MCF 10A (cell line): Measurements from ENCODE around the gene NTN4. TPM values are rescaled to one million over a fixed set of nuclear protein-coding genes. Genes with fewer than 3 reads are reported as not detected.
A peak's percentile ranks its signal among the peaks of the same experiment; 100 is the strongest.

ENCODE experiments used
- BruUV-seq: library from RNA; stranded (reverse); fragments of 400-500 nt; replicated peaks from 2 replicates; lab custom pipeline; 2021; lab: Mats Ljungman, UMichigan
- CTCF ChIA-PET: fragments of 300-600 bp; sonication (Branson Sonifier 250); formaldehyde crosslinking; extraction: SDS; loops from one replicate; lab custom pipeline; 2021; ENCODE audit warnings: antibody characterized with exemption, inconsistent platforms; lab: Yijun Ruan, JAX
- POLR2A ChIA-PET: fragments of 300-600, 350-650 bp; sonication (Branson Sonifier 250); formaldehyde crosslinking; extraction: SDS; loops from one replicate; lab custom pipeline; 2020; ENCODE audit warnings: antibody characterized with exemption, inconsistent platforms; lab: Yijun Ruan, JAX
- DNase-seq: peaks from one replicate; pipeline ENCODE4 v3.0.0-alpha.2; 2018; ENCODE audit not compliant: unreplicated experiment
- H3K27ac Mint-ChIP-seq: one replicate; pipeline ENCODE4 v1.8.0; 2022; ENCODE audit warnings: mild to moderate bottlenecking, low read depth, mixed read lengths; ENCODE audit not compliant: unreplicated experiment
- H3K27me3 Mint-ChIP-seq: one replicate; pipeline ENCODE4 v1.8.0; 2022; ENCODE audit warnings: mixed read lengths; ENCODE audit not compliant: insufficient read depth, unreplicated experiment
- H3K36me3 Mint-ChIP-seq: one replicate; pipeline ENCODE4 v1.8.0; 2022; ENCODE audit warnings: mild to moderate bottlenecking, moderate library complexity, mixed read lengths; ENCODE audit not compliant: insufficient read depth, unreplicated experiment
- H3K4me1 Mint-ChIP-seq: one replicate; pipeline ENCODE4 v1.8.0; 2022; ENCODE audit warnings: mixed read lengths; ENCODE audit not compliant: insufficient read depth, unreplicated experiment
- H3K4me3 Mint-ChIP-seq: one replicate; pipeline ENCODE4 v1.8.0; 2022; ENCODE audit warnings: mild to moderate bottlenecking, moderate library complexity, mixed read lengths; ENCODE audit not compliant: unreplicated experiment
- H3K9me3 Mint-ChIP-seq: one replicate; pipeline ENCODE4 v1.8.0; 2022; ENCODE audit warnings: mixed read lengths; ENCODE audit not compliant: unreplicated experiment
- intact Hi-C: fragments of 100-400 bp; cut with micrococcal nuclease; formaldehyde crosslinking; loops from 2 replicates; pipeline ENCODE4 v1.14.1; 2022
- total RNA-seq: library from RNA; stranded (reverse); gene quantifications from 2 replicates; pipeline ENCODE4 v1.2.3, GENCODE V29; 2022
- TF ChIP-seq, protein P1 (sequence below): fragments of 200-600 bp; IDR thresholded peaks from one replicate; pipeline ENCODE4 v1.8.0; 2022; ENCODE audit warnings: antibody characterized with exemption, mild to moderate bottlenecking; ENCODE audit not compliant: unreplicated experiment

The NTN4 gene
- total RNA-seq, 1 experiment from 2014 or later, result 53.0 TPM

DNA sequence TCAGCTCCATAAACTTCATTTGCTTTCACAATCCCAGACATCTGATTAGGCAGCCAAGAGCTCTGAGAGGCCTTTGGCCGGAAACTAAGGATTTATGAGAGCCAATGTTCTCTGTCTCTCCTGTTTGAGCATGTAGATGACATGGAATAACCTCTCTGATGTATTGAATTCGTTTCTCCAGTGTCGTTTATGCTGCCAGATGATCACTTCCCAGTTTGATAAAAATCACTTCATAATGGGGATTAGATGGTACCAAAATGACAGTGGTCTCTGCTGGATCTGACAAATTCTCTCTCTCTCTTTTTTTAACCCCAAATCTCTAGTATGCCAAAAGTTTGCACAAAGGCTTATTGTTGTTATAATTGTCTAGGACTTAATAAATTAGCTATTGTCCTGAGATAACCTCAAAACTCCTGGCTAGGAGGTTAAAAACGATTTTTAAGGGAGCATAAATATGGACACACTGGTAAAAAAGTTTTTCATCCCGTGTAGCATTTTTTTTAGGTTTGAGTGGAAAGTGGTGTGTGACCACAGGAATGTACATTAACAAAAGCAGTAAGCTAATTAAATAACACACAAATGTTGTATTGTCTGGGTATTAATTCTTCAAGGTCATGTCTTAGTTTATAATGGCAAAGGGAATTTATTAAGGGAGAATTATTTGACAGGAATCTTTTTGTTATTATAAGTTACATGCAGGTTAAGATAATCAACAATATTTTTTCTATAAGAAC lies 156.7 kb downstream of the NTN4 start:
- intact Hi-C loops, result loop anchor here (1.0 to 2.0 kb wide), 2 partner anchors 66 to 173 kb away; no protein-coding TSS in a partner anchor
- Mint-ChIP-seq H3K27me3 (no peaks in the 10 kb centered on the region), H3K36me3 (peaks cover 7% of the 10 kb centered on the region), H3K4me3 (peak overlapping the region; percentile 41), H3K9me3 (peaks cover 11% of the 10 kb centered on the region), H3K27ac (peak overlapping the region; percentile 91), H3K4me1 (peaks cover 28% of the 10 kb centered on the region)
- BruUV-seq, result no TSS peak
- ChIA-PET POLR2A (interaction anchor here (0.5 to 2.9 kb wide), 19 partner anchors 9 to 768 kb away, joined by 3 to 40 read pairs (median 4); partner anchors contain the start of gene METAP2), CTCF (interaction anchor here (0.6 to 2.6 kb wide), 7 partner anchors 9 to 133 kb away, joined by 3 to 6 read pairs (median 3); no protein-coding TSS in a partner anchor)
- DNase-seq, result peak; percentile 83
- TF ChIP-seq, protein P1, sequence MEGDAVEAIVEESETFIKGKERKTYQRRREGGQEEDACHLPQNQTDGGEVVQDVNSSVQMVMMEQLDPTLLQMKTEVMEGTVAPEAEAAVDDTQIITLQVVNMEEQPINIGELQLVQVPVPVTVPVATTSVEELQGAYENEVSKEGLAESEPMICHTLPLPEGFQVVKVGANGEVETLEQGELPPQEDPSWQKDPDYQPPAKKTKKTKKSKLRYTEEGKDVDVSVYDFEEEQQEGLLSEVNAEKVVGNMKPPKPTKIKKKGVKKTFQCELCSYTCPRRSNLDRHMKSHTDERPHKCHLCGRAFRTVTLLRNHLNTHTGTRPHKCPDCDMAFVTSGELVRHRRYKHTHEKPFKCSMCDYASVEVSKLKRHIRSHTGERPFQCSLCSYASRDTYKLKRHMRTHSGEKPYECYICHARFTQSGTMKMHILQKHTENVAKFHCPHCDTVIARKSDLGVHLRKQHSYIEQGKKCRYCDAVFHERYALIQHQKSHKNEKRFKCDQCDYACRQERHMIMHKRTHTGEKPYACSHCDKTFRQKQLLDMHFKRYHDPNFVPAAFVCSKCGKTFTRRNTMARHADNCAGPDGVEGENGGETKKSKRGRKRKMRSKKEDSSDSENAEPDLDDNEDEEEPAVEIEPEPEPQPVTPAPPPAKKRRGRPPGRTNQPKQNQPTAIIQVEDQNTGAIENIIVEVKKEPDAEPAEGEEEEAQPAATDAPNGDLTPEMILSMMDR, result no peak

DNA sequence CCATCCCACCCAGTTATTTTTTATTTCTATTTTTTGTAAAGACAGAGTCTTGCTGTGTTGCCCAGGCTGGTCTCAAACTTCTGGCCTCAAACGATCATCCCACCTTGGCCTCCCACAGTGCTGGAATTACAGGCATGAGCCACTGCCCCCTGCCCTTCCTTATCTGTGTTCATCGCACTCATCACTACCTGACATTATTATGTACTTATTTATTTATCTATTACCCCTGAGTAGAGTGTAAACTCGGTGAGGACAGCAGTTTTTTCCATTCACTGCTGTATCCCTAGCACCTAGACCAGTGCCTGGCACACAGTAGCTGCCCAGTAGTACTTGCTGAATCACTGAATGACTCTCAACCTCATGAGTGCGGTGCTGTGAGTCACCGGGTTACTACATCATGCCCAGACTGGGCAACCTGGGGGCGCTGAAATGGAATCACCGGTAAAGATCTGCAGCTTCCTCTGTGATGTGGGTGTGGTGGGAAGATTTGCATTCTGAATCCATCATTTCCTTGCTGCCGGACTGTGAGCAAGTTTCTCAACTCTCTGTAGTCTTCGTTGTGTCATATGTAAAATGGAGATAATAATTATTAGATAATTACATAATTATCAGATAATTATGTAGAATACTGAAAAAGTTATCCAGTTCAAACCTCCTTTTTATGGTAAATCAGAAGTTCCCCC lies 157.4 kb downstream of the NTN4 start:
- H3K27me3 Mint-ChIP-seq, result no peaks in the 10 kb centered on the region
- peak; percentile 98 for DNase-seq
- H3K4me1 Mint-ChIP-seq, result peaks cover 28% of the 10 kb centered on the region
- CTCF ChIA-PET, result interaction anchor here (0.6 to 2.6 kb wide), 6 partner anchors 10 to 134 kb away, joined by 3 to 6 read pairs (median 3); no protein-coding TSS in a partner anchor
- H3K27ac Mint-ChIP-seq, result peak overlapping the region; percentile 91
- POLR2A ChIA-PET, result interaction anchor here (0.5 to 2.9 kb wide), 20 partner anchors 10 to 416 kb away, joined by 3 to 40 read pairs (median 4); partner anchors contain the start of genes FGD6, METAP2 and VEZT
- TF ChIP-seq, protein P1, result no peak
- intact Hi-C loops, result loop anchor here (1.0 to 2.0 kb wide), 2 partner anchors 67 to 174 kb away; no protein-coding TSS in a partner anchor
- peaks cover 11% of the 10 kb centered on the region for H3K9me3 Mint-ChIP-seq
- BruUV-seq, result TSS peak; percentile 96
- peaks cover 7% of the 10 kb centered on the region for H3K36me3 Mint-ChIP-seq
- peak overlapping the region; percentile 41 for H3K4me3 Mint-ChIP-seq

DNA sequence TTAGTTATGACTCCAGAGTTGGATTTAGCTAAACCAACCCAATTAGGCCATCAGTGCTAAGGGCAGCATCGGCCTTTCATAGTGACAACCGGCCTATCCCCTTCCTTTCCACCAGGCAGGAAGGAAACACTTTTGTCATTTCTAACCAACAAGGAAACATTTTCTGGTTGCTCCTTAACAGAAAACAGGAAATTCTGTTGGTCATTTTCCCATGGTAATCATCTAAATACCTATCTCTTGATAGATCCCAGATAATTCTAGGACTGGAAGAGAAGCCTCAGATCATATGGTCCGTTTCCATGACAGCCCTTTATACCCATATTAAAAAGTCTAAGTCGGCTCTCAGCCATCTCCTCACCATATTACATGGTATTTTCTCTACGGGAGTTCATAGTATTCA lies 160.1 kb downstream of the NTN4 start:
- H3K9me3 Mint-ChIP-seq, result peaks cover 11% of the 10 kb centered on the region
- POLR2A ChIA-PET, result interaction anchor here (1.3 kb wide), 1 partner anchor 19 kb away, joined by 4 read pairs; no protein-coding TSS in a partner anchor
- no peaks in the 10 kb centered on the region for H3K27me3 Mint-ChIP-seq
- peaks cover 28% of the 10 kb centered on the region for H3K4me1 Mint-ChIP-seq
- TF ChIP-seq, protein P1, result no peak
- DNase-seq, result no peak
- H3K27ac Mint-ChIP-seq, result no peak overlapping the region
- BruUV-seq, result no TSS peak
- no peak overlapping the region for H3K4me3 Mint-ChIP-seq
- intact Hi-C loops, result no loop called here
- H3K36me3 Mint-ChIP-seq, result peaks cover 7% of the 10 kb centered on the region
- CTCF ChIA-PET, result no interaction called here
